OCI-LY3 (cell line): ENCODE results near the gene FAM76A.

Experiments
- H2AFZ ChIP-seq: fragments of 200-600, 300-600 bp; shearing (Covaris generic); 2 replicates; pipeline ENCODE4 v1.6.0; 2014; ENCODE audit warnings: antibody characterized with exemption, low read depth, low read length
- H3K27ac ChIP-seq: fragments of 200-600, 300-600 bp; sonication (generic); 2 replicates; pipeline ENCODE4 v1.5.1; 2014; ENCODE audit warnings: mild to moderate bottlenecking, low read length, moderate library complexity, mixed read lengths
- H3K27me3 ChIP-seq: fragments of 200-600, 300-600 bp; sonication (generic); 2 replicates; pipeline ENCODE4 v1.6.1; 2014; ENCODE audit warnings: low read depth, low read length, mixed read lengths
- H3K36me3 ChIP-seq: fragments of 200-600, 300-600 bp; sonication (generic); replicated peaks from 2 replicates; pipeline ENCODE3; 2014; ENCODE audit warnings: low read depth, low read length, mixed read lengths
- H3K4me1 ChIP-seq: fragments of 300-600, 200-600 bp; sonication (generic); 2 replicates; pipeline ENCODE4 v1.6.1; 2014; ENCODE audit warnings: low read length, mixed read lengths
- H3K4me2 ChIP-seq: fragments of 200-600, 300-600 bp; sonication (generic); 2 replicates; pipeline ENCODE4 v1.6.1; 2014; ENCODE audit warnings: low read length, mixed read lengths
- H3K4me3 ChIP-seq: fragments of 300-600, 200-600 bp; sonication (generic); 2 replicates; pipeline ENCODE4 v1.5.1; 2014; ENCODE audit warnings: antibody characterized with exemption, mild to moderate bottlenecking, low read length, moderate library complexity
- H3K79me2 ChIP-seq: fragments of 300-600, 200-600 bp; shearing (Covaris generic); 2 replicates; pipeline ENCODE4 v1.6.1; 2014; ENCODE audit warnings: mild to moderate bottlenecking, low read length, mixed read lengths
- H3K9ac ChIP-seq: fragments of 300-600, 200-600 bp; shearing (Covaris generic); 2 replicates; pipeline ENCODE4 v1.6.0; 2014; ENCODE audit warnings: mild to moderate bottlenecking, low read length, moderate library complexity
- H3K9me3 ChIP-seq: fragments of 200-600, 300-600 bp; shearing (Covaris generic); 2 replicates; pipeline ENCODE4 v1.6.1; 2014; ENCODE audit warnings: low read length, mixed read lengths; ENCODE audit not compliant: insufficient read depth
- H4K20me1 ChIP-seq: fragments of 200-600, 300-600 bp; sonication (generic); 2 replicates; pipeline ENCODE4 v1.6.1; 2016; ENCODE audit warnings: low read length, mixed read lengths; ENCODE audit not compliant: insufficient read depth
- EZH2phosphoT487 ChIP-seq: fragments of 200-600 bp; shearing (Covaris generic); IDR thresholded peaks from 2 replicates; pipeline ENCODE4 v1.6.1; 2018; ENCODE audit warnings: antibody characterized with exemption, mixed run types, low read depth
- TF ChIP-seq, protein P1 (sequence below): fragments of 200-600, 300-600 bp; sonication (generic); IDR thresholded peaks from 2 replicates; pipeline ENCODE4 v1.5.1; 2014; ENCODE audit warnings: antibody characterized with exemption, low read length, low read depth

Gene FAM76A

DNA sequence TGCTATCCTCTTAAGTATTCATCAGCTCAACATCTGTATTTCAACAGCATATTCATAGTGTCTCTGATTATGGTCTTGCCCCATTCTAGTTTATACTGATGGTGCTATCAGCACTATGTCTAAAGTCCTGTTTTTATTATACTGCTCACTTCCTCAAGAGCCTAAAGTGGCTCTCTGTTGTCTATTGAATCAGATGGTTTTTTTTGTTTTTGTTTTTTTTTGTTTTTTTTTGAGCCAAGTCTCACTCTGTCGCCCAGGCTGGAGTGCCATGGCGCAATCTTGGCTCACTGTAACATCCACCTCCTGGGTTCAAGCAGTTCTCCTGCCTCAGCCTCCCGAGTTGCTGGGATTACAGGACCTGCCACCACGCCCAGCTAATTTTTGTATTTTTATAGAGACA, 53.4 kb downstream of the FAM76A start:
- Histone ChIP-seq H3K36me3 (peaks cover 10% of the 10 kb centered on the region), H3K27ac (no peak overlapping the region), H3K4me3 (no peak overlapping the region), H3K9ac (no peak overlapping the region), H3K9me3 (no peaks in the 10 kb centered on the region), H3K4me2 (no peak overlapping the region), H3K79me2 (peaks cover 70% of the 10 kb centered on the region), H3K27me3 (no peaks in the 10 kb centered on the region), H2AFZ (no peak overlapping the region), H3K4me1 (peaks cover 3% of the 10 kb centered on the region), H4K20me1 (0 out of 2 replicates have a peak, but pooled peaks cover 1% of the 10 kb centered on the region)
- TF ChIP-seq EZH2phosphoT487 = no peak
- TF ChIP-seq, protein P1, sequence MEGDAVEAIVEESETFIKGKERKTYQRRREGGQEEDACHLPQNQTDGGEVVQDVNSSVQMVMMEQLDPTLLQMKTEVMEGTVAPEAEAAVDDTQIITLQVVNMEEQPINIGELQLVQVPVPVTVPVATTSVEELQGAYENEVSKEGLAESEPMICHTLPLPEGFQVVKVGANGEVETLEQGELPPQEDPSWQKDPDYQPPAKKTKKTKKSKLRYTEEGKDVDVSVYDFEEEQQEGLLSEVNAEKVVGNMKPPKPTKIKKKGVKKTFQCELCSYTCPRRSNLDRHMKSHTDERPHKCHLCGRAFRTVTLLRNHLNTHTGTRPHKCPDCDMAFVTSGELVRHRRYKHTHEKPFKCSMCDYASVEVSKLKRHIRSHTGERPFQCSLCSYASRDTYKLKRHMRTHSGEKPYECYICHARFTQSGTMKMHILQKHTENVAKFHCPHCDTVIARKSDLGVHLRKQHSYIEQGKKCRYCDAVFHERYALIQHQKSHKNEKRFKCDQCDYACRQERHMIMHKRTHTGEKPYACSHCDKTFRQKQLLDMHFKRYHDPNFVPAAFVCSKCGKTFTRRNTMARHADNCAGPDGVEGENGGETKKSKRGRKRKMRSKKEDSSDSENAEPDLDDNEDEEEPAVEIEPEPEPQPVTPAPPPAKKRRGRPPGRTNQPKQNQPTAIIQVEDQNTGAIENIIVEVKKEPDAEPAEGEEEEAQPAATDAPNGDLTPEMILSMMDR = no peak

GRCh38 chr1:27782950-27783349, 57.2 kb downstream of the FAM76A start:
- H3K4me3 ChIP-seq = no peak overlapping the region
- no peak overlapping the region for H3K9ac ChIP-seq
- H3K36me3 ChIP-seq = no peaks in the 10 kb centered on the region
- no peak overlapping the region for H2AFZ ChIP-seq
- H3K9me3 ChIP-seq = no peaks in the 10 kb centered on the region
- H3K27me3 ChIP-seq = no peaks in the 10 kb centered on the region
- H3K4me1 ChIP-seq = no peaks in the 10 kb centered on the region
- TF ChIP-seq, protein P1 = no peak
- no peak for TF ChIP-seq EZH2phosphoT487
- H3K4me2 ChIP-seq = no peak overlapping the region
- no peak overlapping the region for H3K27ac ChIP-seq
- peaks cover 46% of the 10 kb centered on the region for H3K79me2 ChIP-seq
- no peaks in the 10 kb centered on the region for H4K20me1 ChIP-seq

GRCh38 chr1:27784700-27785099, 58.9 kb downstream of the FAM76A start:
- no peak overlapping the region for H3K9ac ChIP-seq
- H3K4me3 ChIP-seq = no peak overlapping the region
- H3K4me1 ChIP-seq = no peaks in the 10 kb centered on the region
- H3K27ac ChIP-seq = no peak overlapping the region
- peaks cover 4% of the 10 kb centered on the region for H3K36me3 ChIP-seq
- H2AFZ ChIP-seq = no peak overlapping the region
- no peaks in the 10 kb centered on the region for H4K20me1 ChIP-seq
- TF ChIP-seq, protein P1 = no peak
- TF ChIP-seq EZH2phosphoT487 = no peak
- no peaks in the 10 kb centered on the region for H3K27me3 ChIP-seq
- no peak overlapping the region for H3K4me2 ChIP-seq
- peaks cover 36% of the 10 kb centered on the region for H3K79me2 ChIP-seq
- H3K9me3 ChIP-seq = no peaks in the 10 kb centered on the region

- Histone ChIP-seq H3K9me3 (no peaks in the 10 kb centered on the region), H3K4me3 (no peak overlapping the region), H3K79me2 (peaks cover 30% of the 10 kb centered on the region), H3K27ac (no peak overlapping the region), H3K27me3 (no peaks in the 10 kb centered on the region), H3K36me3 (peaks cover 6% of the 10 kb centered on the region), H3K4me2 (no peak overlapping the region), H3K4me1 (no peaks in the 10 kb centered on the region), H3K9ac (no peak overlapping the region), H4K20me1 (no peaks in the 10 kb centered on the region), H2AFZ (no peak overlapping the region)
- TF ChIP-seq, protein P1 = no peak
- no peak for TF ChIP-seq EZH2phosphoT487
Observed at GRCh38 chr1:27785781-27786455, 60.2 kb downstream of the FAM76A start.
